Stimulated activated CD8-positive, alpha-beta memory T cell treated with anti-CD3 and anti-CD28 coated beads, Interleukin-12 subunit alpha, Interleukin-12 subunit beta, amount 100 ng/mL, for 4 hours (primary cell): Measurements from ENCODE around the gene PLEKHA8.

Experiments used
- DNase-seq: peaks from one replicate; pipeline ENCODE4 v3.0.0-alpha.2; 2020; ENCODE audit warnings: low read depth

The PLEKHA8 gene

GRCh38 chr7:30169579-30169978, 141.4 kb downstream of the PLEKHA8 start:
- no peak for DNase-seq

DNA sequence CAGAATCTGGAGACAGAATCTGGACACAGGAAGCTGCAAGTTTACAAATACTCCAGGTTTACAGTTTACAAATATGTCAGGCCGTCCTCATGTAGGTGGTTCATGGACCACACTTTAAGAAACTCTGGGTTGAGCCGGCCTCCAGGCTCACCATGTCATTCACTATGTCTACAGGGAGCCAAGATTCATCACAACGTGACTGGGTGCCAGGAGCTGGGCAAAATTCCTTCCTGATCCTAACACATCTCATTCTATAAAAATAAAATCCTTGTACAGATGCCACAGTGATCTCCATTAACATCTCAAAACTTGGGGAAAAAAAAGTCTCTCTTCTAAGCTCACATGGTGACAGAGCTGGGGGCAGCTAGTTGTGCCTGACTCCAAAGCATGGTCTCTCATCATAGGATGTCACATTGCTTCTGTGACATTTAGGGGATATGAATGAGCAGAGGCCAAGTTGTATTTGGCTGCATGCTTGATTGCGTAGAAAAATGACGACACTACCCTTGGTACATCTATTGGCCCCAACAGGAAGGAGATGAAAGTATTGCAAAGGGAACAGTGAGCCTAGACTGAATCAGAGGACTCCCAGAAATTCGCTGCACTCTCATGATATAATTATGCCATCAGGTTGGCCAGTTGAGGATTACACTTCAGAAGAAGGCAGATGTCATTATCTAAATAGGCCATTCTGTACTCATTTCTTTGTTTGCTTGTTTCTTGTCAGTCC, 142.4 kb downstream of the PLEKHA8 start:
- no peak for DNase-seq

DNA sequence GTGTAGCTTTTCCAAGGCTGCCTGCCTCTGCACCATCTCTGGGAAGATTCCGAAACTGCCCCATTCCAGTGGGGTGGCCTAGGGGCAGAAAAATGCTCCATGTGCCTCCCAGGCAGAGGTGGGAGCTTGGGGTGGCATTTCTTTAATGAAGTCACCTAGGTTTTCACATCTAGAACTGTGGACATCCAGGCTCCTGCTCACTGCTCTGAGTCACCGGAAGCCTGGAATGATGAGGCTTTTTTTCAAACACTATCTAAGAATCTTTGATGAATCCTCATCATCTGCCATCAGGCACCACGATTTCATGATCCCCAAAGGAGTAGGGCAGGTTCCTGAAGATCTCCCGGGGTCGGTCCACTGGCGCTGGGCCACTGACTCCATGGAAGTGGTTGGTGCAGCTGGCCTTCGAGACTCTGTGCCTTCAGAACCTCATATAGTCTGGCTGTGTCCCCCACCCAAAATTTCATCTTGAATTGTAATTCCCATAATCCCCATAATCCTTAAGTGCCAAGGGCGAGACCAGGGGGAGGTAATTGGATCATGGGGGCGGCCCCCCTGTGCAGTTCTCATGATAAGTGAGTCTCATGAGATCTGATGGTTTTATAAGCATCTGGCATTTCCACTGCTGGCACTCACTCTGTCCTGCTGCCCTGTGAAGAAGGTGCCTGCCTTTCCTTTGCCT, 143.7 kb downstream of the PLEKHA8 start:
- no peak for DNase-seq

DNA sequence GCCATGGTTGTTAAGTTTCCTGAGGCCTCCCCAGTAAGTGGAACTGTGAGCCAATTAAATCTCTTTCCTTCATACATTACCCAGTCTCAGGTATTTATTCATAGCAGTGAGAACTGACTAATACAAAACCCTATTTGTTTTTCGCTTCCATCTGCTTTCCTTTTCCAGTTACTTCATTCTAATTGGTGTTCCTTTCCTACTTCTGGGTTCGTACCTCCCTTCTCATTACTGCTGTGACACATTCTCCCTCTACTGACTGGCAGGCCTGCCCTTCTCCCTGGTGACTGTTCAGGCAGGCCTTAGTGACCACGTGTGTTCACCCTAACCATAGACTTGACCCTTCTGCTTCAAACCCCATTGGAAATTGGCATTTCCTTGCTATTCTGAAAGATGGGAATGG, 144.2 kb downstream of the PLEKHA8 start:
- DNase-seq, result no peak

- DNase-seq, result no peak
Measured at GRCh38 chr7:30173058-30173897, 145.1 kb downstream of the PLEKHA8 start.

DNA sequence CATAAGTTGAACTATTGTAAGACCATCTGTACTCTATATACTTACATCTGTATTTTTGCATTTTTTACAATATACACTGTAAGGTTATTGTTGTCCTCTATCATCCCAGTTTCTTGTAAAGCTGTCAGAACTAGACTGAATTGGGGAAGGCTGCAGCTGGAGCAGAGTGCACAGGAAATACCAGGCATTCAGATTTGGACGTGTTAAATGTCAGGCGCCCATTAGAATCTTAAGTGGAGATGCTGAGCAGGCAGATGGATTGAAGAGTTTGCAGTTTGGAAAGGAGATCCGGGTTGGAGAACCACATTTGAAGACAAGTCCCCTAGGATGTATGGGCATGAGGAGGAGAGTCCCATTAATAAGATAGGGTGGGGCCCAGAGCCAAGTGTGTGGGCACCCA, 147.0 kb downstream of the PLEKHA8 start:
- DNase-seq, result no peak

GRCh38 chr7:30175636-30176147, 147.5 kb downstream of the PLEKHA8 start:
- DNase-seq, result no peak

DNA sequence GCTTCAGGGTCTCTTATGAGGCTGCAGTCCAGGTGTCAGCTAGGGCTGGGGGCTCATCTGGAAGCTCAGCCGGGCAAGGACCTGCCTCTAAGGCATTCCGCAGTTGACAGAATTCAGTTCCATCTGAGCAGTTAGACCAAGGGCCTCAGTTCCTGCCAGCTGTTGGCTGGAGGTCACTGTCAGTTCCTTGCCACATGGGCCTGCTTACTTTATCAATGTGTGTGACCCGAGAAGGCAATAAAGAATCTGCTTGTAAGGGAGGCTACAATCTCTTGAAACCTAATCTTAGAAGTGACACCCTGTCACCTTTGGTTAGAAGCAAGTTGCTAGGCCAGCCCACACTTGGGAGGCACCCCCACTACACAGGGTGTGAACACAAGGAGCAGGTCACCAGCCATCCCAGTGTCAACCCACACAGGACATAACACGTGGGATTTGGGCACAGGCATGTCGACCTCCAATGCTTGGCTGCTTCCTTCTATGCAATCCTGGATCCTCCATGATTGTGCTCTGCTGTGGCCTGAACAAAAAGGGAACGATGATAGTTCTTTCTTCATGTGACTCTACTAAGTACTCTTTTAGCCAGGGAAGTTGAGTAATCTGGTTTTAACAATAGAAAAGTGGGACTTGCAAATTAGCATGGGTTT, 148.4 kb downstream of the PLEKHA8 start:
- DNase-seq, result no peak

- DNase-seq, result no peak
Measured at GRCh38 chr7:30177186-30177585, 149.0 kb downstream of the PLEKHA8 start.

DNA sequence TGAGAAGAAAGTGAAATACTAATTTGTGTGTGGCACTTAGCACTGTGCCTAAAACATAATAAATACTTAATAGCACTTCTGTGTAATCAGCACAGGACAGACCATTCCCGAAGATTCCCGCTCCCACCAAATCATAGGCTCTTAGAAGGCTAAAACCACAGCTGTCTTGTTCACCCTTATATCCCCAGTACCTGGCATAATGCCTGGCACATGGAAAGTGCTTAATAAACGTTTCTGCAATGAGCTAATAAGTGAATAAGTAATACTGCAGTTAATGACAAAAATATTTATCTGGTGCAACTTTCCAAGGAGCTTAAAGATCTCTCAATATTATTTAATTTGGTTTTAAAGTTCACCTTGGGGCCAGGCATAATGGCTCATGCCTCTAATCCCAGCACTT, 149.8 kb downstream of the PLEKHA8 start:
- DNase-seq, result no peak

DNA sequence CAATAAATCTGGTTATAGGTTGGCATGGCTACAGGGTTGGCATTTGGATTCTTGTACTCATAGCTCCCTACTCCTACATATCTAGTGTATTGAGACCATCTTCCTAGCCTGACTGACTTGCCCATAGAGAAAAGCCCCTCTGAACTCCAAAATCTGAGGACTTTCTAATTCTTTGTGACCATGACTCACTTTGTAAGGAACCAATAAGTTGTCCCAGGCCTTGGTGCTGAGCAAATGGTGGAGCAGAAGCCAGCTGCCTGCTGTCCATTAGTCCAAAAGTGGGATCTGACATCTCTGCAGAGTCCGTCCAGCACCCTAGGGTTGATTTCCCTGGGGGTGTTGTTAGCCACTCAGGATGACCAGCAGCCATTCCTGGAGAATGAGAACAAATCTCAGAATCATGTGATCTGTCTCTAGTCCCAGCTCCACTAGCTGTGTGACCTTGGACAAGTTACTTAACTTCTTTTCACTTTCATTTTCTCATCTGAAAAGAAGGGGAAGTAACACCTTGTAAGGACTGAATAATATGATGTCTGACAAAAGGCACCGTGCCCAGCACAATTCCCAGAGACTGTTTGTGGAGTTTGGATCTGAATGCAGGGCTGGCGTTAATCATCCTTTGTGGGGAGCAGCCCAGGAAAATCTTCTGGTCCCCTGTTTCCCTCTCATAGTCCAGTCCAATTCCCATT, 150.7 kb downstream of the PLEKHA8 start:
- no peak for DNase-seq
